ENCODE data around the gene SYNPO2.

SYNPO2 gene

GRCh38 chr4:119025916-119026661 lies 137.4 kb downstream of the SYNPO2 start:
- peak; percentile 78 for DNase-seq
- Histone ChIP-seq H3K27ac (peak overlapping the region; percentile 86), H3K4me3 (ENCODE audit: low read depth, low read length) (no peak overlapping the region), H3K36me3 (replicated peaks) (no peaks in the 10 kb centered on the region), H3K27me3 (replicated peaks) (no peaks in the 10 kb centered on the region)
- in situ Hi-C loops (cut with HindIII; ENCODE audit: low pct_ligation_motif_present, low sequenced_read_pairs): no loop called here
- no peak for TF ChIP-seq CTCF (IDR thresholded peaks at IDR 0.05; ENCODE audit: low read depth, low read length, missing control alignments)

- in situ Hi-C loops (cut with HindIII; ENCODE audit: low pct_ligation_motif_present, low sequenced_read_pairs): no loop called here
- H3K4me3 ChIP-seq (ENCODE audit: low read depth, low read length): peak overlapping the region; percentile 18
- peak overlapping the region; percentile 86 for H3K27ac ChIP-seq
- no peak for TF ChIP-seq CTCF (IDR thresholded peaks at IDR 0.05; ENCODE audit: low read depth, low read length, missing control alignments)
- no peaks in the 10 kb centered on the region for H3K27me3 ChIP-seq (replicated peaks)
- no peaks in the 10 kb centered on the region for H3K36me3 ChIP-seq (replicated peaks)
- DNase-seq: no peak
Observed at GRCh38 chr4:119026662-119027444, 138.2 kb downstream of the SYNPO2 start.

GRCh38 chr4:119027811-119028210 lies 139.2 kb downstream of the SYNPO2 start:
- DNase-seq: no peak
- TF ChIP-seq CTCF (IDR thresholded peaks at IDR 0.05; ENCODE audit: low read depth, low read length, missing control alignments): no peak
- Histone ChIP-seq H3K27me3 (replicated peaks) (no peaks in the 10 kb centered on the region), H3K27ac (no peak overlapping the region), H3K4me3 (ENCODE audit: low read depth, low read length) (no peak overlapping the region), H3K36me3 (replicated peaks) (no peaks in the 10 kb centered on the region)
- in situ Hi-C loops (cut with HindIII; ENCODE audit: low pct_ligation_motif_present, low sequenced_read_pairs): no loop called here

GRCh38 chr4:119028296-119028695 lies 139.6 kb downstream of the SYNPO2 start:
- Histone ChIP-seq H3K36me3 (replicated peaks) (no peaks in the 10 kb centered on the region), H3K27ac (no peak overlapping the region), H3K4me3 (ENCODE audit: low read depth, low read length) (no peak overlapping the region), H3K27me3 (replicated peaks) (no peaks in the 10 kb centered on the region)
- in situ Hi-C loops (cut with HindIII; ENCODE audit: low pct_ligation_motif_present, low sequenced_read_pairs): no loop called here
- DNase-seq: no peak
- TF ChIP-seq CTCF (IDR thresholded peaks at IDR 0.05; ENCODE audit: low read depth, low read length, missing control alignments): no peak

- no peak for TF ChIP-seq CTCF (IDR thresholded peaks at IDR 0.05; ENCODE audit: low read depth, low read length, missing control alignments)
- Histone ChIP-seq H3K36me3 (replicated peaks) (no peaks in the 10 kb centered on the region), H3K27me3 (replicated peaks) (no peaks in the 10 kb centered on the region), H3K4me3 (ENCODE audit: low read depth, low read length) (no peak overlapping the region), H3K27ac (no peak overlapping the region)
- DNase-seq: no peak
- in situ Hi-C loops (cut with HindIII; ENCODE audit: low pct_ligation_motif_present, low sequenced_read_pairs): no loop called here
Observed at GRCh38 chr4:119029847-119030535, 141.3 kb downstream of the SYNPO2 start.
